GM18498 (cell line): ENCODE results near the gene TULP4.
A peak's percentile ranks its signal among the peaks of the same experiment; 100 is the strongest.
"Not testable (repeated sequence)": the region's sequence is repeated elsewhere in the genome, so short reads cannot be mapped to it uniquely, and the experiment has no call there.

Experiments used
- ATAC-seq: cut with Tn5 transposase; IDR thresholded peaks from one replicate; pipeline ENCODE4 v1.9.1; 2021; ENCODE audit warnings: mild to moderate bottlenecking, moderate library complexity; ENCODE audit not compliant: unreplicated experiment

TULP4 gene

GRCh38 chr6:158295976-158296853 lies 16.1 kb upstream of the TULP4 start:
- ATAC-seq, result not testable (repeated sequence)

- not testable (repeated sequence) for ATAC-seq
These were observed 15.4 kb upstream of the TULP4 start for GRCh38 chr6:158296854-158297324.

DNA sequence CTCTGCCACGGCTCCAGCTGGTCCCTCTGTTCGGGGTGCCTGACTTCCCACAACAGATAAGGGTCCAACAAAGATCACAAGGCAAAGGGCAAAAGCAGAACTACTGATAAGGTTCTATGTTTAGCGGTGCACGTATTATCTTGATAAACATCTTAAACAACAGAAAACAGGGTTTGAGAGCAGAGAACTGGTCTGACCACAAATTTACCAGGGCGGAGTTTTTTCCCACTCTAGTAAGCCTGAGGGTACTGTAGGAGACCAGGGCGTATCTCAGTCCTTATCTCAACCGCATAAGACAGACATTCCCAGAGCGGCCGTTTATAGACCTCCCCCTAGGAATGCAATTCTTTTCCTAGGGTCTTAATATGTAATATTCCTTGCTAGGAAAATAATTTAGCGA lies 14.6 kb upstream of the TULP4 start:
- not testable (repeated sequence) for ATAC-seq

GRCh38 chr6:158300306-158301143 lies 11.7 kb upstream of the TULP4 start:
- not testable (repeated sequence) for ATAC-seq

DNA sequence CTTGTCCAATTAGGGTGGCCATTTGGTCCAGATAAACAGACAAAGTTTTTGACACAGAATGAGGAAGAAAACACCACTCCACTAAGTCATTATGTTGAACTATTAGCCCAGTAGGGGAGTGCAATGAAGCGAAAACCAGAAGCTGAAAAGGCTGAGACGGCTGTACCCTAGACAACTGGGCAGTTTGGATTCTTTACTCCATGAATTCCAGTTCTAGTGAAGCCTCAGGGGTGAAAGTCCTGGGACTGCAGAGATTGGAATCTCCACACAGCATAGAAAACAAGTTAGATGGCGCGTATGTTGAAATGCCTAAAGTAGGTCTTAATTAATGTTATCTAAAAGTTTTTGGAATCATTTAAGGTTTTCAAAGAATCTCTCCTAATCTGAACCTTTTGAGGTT lies 10.7 kb upstream of the TULP4 start:
- not testable (repeated sequence) for ATAC-seq

DNA sequence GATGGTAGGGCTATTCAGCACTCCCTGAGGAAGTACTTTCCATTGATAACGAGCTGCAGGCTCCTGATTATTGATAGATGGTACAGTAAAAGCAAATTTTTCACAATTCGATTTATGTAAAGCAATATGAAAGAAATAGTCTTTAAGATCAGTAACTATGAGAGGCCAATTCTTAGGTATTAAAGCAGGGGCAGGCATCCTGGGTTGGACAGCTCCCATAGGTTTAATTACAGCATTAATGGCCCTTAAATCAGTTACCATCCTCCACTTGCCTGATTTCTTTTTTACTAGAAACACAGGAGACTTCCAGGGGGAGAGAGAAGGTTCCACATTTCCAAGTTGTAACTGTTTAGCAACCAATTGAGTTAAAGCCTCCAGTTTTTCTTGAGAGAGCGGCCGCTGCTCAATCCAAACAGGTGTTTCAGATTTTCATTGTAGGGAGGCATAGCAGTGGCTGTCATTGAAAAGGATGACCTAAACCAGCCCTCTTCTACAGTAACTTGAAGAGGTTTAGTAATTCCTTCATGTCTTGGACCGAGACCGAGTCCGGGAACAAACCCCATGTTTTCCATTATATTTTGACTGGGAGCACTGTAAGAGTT lies 10.0 kb upstream of the TULP4 start:
- not testable (repeated sequence) for ATAC-seq

DNA sequence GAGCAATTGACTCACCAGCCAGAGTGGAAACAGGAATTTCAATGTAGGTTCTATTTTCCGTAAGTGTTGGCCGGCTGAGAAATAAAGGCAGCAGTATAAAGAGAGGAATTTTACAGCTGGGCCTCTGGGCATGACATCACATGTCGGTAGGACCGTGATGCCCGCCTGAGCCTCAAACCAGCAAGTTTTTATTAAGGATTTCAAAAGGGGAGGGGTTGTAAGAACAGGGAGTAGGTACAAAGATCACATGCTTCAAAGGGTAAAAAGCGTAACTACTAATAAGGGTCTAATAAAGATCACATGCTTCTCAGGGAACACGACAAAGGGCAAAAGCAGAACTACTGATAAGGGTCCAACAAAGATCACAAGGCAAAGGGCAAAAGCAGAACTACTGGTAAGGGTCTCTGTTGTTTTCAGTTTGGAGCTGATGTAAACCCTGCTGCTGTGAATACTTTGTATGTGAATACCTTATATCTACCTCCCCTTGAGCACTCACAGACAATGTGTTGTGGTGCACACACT lies 9.0 kb upstream of the TULP4 start:
- ATAC-seq, result no peak

DNA sequence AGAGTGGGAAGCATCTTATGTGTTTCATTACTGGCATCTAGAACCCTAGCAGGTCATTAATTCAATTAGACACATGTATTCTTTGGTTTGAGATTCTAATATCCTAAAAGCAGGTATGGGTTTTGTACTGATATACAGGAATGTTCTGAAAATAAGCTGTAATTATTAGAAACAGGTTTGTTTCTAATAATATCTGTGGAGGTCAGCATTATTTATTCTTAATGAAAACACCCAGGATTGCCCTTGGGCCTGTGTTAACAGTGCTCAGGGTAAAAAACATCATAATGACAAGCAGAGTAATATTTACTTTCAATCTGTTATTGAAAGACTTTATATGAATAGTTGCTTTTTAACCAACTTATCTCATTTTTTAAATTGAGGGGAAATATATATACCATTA lies 8.0 kb upstream of the TULP4 start:
- no peak for ATAC-seq

DNA sequence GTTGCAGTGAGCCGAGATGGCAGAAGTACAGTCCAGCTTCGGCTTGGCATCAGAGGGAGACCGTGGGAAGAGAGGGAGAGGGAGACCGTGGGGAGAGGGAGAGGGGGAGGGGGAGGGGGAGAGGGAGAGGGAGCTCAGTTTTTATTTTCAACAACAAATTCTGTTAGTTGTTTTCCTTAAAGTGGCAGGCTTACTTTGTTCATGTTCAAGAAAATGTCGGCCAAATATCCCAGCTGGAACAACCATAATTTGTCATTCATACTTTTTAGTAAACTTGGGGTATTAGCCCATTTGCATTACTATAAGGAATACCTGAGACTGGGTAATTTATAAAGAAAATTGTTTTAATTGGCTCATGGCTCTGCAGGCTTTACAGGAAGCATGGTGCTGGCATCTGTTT lies 2.5 kb upstream of the TULP4 start:
- no peak for ATAC-seq

DNA sequence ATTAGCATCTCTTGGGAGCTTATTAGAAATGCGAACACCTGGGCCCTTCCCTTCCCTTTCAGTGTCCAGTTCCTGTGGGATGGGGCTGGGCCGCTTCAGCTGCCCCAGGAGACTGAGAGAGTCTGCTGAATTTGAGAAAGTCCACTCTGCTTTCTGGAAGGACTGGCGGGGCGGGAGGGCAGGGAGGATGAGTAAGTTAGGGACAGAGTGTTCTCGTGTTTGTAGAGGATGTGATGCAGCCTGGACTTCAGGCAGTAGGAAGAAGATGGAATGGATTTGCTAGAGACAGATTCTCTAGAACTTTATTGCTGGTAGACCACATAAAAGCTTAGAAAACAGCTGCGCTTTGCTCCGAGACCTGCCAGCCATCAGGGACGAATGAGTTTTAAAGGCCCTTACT lies 1.1 kb upstream of the TULP4 start:
- ATAC-seq, result no peak

- no peak for ATAC-seq
These were observed 639 bp upstream of the TULP4 start for GRCh38 chr6:158311626-158312025.

GRCh38 chr6:158312672-158313397 lies 570 bp downstream of the TULP4 start:
- no peak for ATAC-seq

GRCh38 chr6:158313989-158314388 lies 1.7 kb downstream of the TULP4 start:
- peak; percentile 70 for ATAC-seq

DNA sequence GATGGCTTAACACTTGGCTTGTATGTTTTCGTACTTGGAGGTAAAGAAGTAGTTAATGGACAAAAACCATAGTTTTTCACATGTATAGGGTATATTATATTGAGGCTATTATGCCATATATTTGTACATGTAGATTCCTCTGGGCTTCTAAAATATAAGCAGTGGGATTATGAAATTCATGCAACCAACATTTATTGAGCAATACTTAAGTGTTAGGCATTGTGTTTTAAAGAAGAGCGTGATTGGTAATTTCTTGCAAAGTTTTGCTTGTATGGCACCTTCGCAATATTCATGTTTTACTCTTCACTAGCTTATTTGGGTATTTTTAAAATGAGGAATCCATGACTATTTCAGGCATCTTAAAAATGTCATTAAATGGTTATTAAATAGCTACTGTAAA lies 2.5 kb downstream of the TULP4 start:
- ATAC-seq, result no peak

DNA sequence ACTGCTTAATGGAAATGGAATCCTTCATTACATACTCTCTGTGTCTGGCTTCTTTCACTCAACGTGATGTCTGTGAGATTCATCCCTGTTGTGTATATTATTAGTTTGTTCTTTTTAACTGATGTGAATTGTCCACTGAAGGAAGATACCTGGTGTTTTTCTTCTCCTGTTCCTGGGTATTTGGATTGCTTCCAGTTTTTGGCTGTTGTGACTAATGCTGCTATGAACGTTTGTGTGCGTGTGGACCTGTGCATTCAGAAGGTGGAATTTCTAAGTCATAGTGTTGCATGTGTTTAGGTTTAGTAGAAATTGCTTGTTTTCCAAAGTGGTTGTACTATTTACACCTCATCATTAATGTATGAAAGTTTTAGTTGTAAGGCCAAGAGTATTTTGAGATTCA lies 3.8 kb downstream of the TULP4 start:
- ATAC-seq, result no peak

DNA sequence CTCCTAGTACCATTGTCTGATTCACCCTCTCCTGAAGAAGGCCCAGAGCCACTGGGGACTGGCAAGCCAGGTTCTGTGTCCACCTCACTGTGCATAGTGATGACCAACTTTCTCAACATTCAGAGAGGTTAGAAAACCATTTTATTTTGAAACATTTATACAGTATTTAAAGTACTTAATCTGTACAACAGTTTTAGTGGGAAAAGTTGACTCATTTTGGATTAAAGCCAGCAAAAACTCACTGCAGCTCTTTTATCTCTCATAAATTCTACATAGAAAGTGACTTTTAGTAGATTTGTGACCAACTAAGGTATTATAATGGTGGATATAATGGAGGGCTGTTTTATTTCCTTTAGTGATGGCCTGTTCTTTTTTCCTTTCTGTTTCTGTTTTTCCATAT lies 9.7 kb downstream of the TULP4 start:
- ATAC-seq, result no peak

GRCh38 chr6:158322400-158322723 lies 10.1 kb downstream of the TULP4 start:
- no peak for ATAC-seq

GRCh38 chr6:158322724-158323560 lies 10.7 kb downstream of the TULP4 start:
- ATAC-seq, result peak; percentile 69

DNA sequence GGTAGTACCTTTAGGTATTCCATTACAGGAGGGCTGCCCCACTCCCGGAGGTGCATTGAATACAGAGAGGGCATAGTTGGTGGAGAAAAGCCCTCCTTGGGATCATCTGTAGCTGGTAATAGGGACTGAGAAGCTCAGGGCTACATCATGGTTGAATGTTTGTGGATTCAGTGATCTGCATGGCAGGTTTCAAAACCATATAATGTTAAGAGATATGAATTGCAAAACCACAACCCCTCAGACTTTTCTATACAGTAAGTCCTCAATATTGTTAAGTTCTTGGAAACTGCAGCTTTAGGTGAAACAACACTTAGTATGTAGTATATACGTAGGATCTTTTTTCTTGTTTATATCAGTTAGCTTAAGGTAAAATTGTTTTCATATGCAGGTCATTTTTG lies 11.3 kb downstream of the TULP4 start:
- peak; percentile 40 for ATAC-seq

- no peak for ATAC-seq
These were observed 11.9 kb downstream of the TULP4 start for GRCh38 chr6:158324136-158324535.
